K562 (cell line): ENCODE data around the gene PSMB2. TPM values are rescaled to one million over a fixed set of nuclear protein-coding genes. Genes with fewer than 3 reads are reported as not detected.

Experiments
- ATAC-seq: fragments of 200-7000 bp; cut with Tn5 transposase; 3 replicates; pipeline ENCODE4 v1.9.1; 2020; ENCODE audit warnings: moderate library complexity
- BruUV-seq: library from RNA; stranded (reverse); fragments of 400-500 nt; replicated peaks from 2 replicates; lab custom pipeline; 2021; lab: Mats Ljungman, UMichigan
- CTCF ChIA-PET: fragments of 300-600 bp; formaldehyde crosslinking; extraction: SDS; loops from one replicate; lab custom pipeline; 2021; ENCODE audit warnings: low intra/inter-chr PET ratio; lab: Yijun Ruan, JAX
- POLR2A ChIA-PET: fragments of 300-600, 350-650 bp; sonication (Branson Sonifier 250); formaldehyde crosslinking; extraction: SDS; loops from one replicate; lab custom pipeline; 2021; ENCODE audit warnings: antibody characterized with exemption, inconsistent platforms; lab: Yijun Ruan, JAX
- DNase-seq, 4 experiments: peaks; one replicate each; pipeline versions ENCODE4 v3.0.0 to v3.0.0-alpha.2; 2011 to 2018; ENCODE audit warnings: low spot score in 3 of 4, mixed read lengths in 3 of 4; ENCODE audit errors: extremely low read depth in 1 of 4
- FAIRE-seq: peaks from 2 replicates; lab custom pipeline; 2011; peaks lifted over from hg19 to GRCh38; lab: Jason Lieb, UNC
- H2AFZ ChIP-seq: 2 replicates; pipeline ENCODE4 v1.6.0; 2011; ENCODE audit warnings: low read depth, low read length, control low read depth, inconsistent platforms
- H3K27ac ChIP-seq: fragments of 200-600 bp; 3 replicates; pipeline ENCODE4 v1.8.0; 2011; ENCODE audit warnings: low read depth, mild to moderate bottlenecking, control low read depth, inconsistent platforms, low read length, moderate library complexity, mixed read lengths; ENCODE audit errors: extremely low read depth
- H3K27me3 ChIP-seq, 2 experiments: fragments of 300-600 bp in 1 of 2; 2 replicates in 1 of 2; 3 replicates in 1 of 2; pipeline versions ENCODE4 v1.6.0 to v1.8.0; 2011; ENCODE audit warnings: inconsistent platforms in 2 of 2, low read length in 2 of 2, mild to moderate bottlenecking in 1 of 2, mixed read lengths in 1 of 2, moderate library complexity in 1 of 2; ENCODE audit not compliant: control insufficient read depth in 2 of 2, insufficient read depth in 2 of 2
- H3K36me3 ChIP-seq: fragments of 300-600 bp; 3 replicates; pipeline ENCODE4 v1.8.0; 2011; ENCODE audit warnings: mild to moderate bottlenecking, low read length, inconsistent platforms; ENCODE audit not compliant: control insufficient read depth, insufficient read depth
- H3K4me1 ChIP-seq, 2 experiments: fragments of 200-600 bp in 1 of 2; replicated peaks in 1 of 2; 2 replicates in 1 of 2; 3 replicates in 1 of 2; pipeline versions ENCODE4 v1.5.1 to v1.8.0; 2011; ENCODE audit warnings: inconsistent platforms in 2 of 2, low read length in 2 of 2, mild to moderate bottlenecking in 1 of 2, mixed read lengths in 1 of 2, moderate library complexity in 1 of 2; ENCODE audit not compliant: control insufficient read depth in 2 of 2, insufficient read depth in 2 of 2
- H3K4me2 ChIP-seq: 2 replicates; pipeline ENCODE4 v1.6.1; 2011; ENCODE audit warnings: low read length, control low read depth, inconsistent platforms, mixed read lengths; ENCODE audit not compliant: insufficient read depth
- H3K4me3 ChIP-seq: fragments of 200-600 bp; sonication (generic), shearing (Covaris generic); 2 replicates; pipeline ENCODE4 v1.5.1; 2016; ENCODE audit warnings: control low read depth, inconsistent platforms
- H3K79me2 ChIP-seq: fragments of 200-600 bp; 3 replicates; pipeline ENCODE4 v1.8.0; 2011; ENCODE audit warnings: low read length, inconsistent platforms; ENCODE audit not compliant: control insufficient read depth, insufficient read depth
- H3K9ac ChIP-seq, 2 experiments: 2 replicates each; pipeline versions ENCODE4 v1.6.0 to v1.6.1; 2011; ENCODE audit warnings: low read depth in 2 of 2, low read length in 2 of 2, control low read depth in 1 of 2, inconsistent platforms in 1 of 2, mild to moderate bottlenecking in 1 of 2, mixed read lengths in 1 of 2; ENCODE audit not compliant: insufficient read depth in 1 of 2
- H3K9me1 ChIP-seq: one replicate; pipeline ENCODE4 v1.6.0; 2011; ENCODE audit warnings: inconsistent platforms, mild to moderate bottlenecking, low read length, moderate library complexity; ENCODE audit not compliant: control insufficient read depth, insufficient read depth
- H3K9me3 ChIP-seq: replicated peaks from 2 replicates; pipeline ENCODE4 v1.5.1; 2011; ENCODE audit warnings: low read depth, low read length, inconsistent platforms; ENCODE audit not compliant: control insufficient read depth, insufficient read depth
- H4K20me1 ChIP-seq: replicated peaks from 2 replicates; pipeline ENCODE4 v1.6.1; 2011; ENCODE audit warnings: low read length, inconsistent platforms, mixed read lengths; ENCODE audit not compliant: control insufficient read depth, insufficient read depth
- BCOR ChIP-seq: fragments of 450-650 bp; IDR thresholded peaks from 2 replicates; pipeline ENCODE4 v1.6.1; 2016
- EWSR1 ChIP-seq: fragments of 450-650 bp; IDR thresholded peaks from 2 replicates; pipeline ENCODE4 v1.6.1; 2018; ENCODE audit warnings: borderline replicate concordance, mild to moderate bottlenecking, low read depth, moderate library complexity; ENCODE audit not compliant: partially characterized antibody
- GABPA ChIP-seq: fragments of 200-800 bp; sonication (Bioruptor generic); conservative IDR thresholded peaks from 2 replicates; pipeline ENCODE4 v1.6.1; 2016; ENCODE audit warnings: low read depth, missing genetic modification characterization, missing compliant biosample characterization
- KDM1A ChIP-seq, 2 experiments: fragments of 450-650 bp; IDR thresholded peaks; 2 replicates each; pipeline ENCODE4 v1.6.1; 2016; ENCODE audit warnings: mild to moderate bottlenecking in 2 of 2
- MAFG ChIP-seq: fragments of 450-650 bp; conservative IDR thresholded peaks from 2 replicates; pipeline ENCODE4 v1.6.1; 2016; ENCODE audit warnings: missing genetic modification characterization, missing compliant biosample characterization
- MCM2 ChIP-seq: fragments of 450-650 bp; IDR thresholded peaks from 2 replicates; pipeline ENCODE4 v1.6.1; 2017; ENCODE audit warnings: low read depth, mild to moderate bottlenecking
- RAD51 ChIP-seq: fragments of 450-650 bp; IDR thresholded peaks from 2 replicates; pipeline ENCODE4 v1.7.1; 2016; ENCODE audit warnings: low read depth, mild to moderate bottlenecking, borderline replicate concordance
- SIN3A ChIP-seq, 2 experiments: fragments of 150-350 bp in 1 of 2; IDR thresholded peaks; 2 replicates each; pipeline ENCODE4 v1.6.1; 2011 to 2016; ENCODE audit warnings: borderline replicate concordance in 2 of 2, low read depth in 2 of 2, low read length in 2 of 2, mild to moderate bottlenecking in 2 of 2, moderate library complexity in 2 of 2; ENCODE audit not compliant: control insufficient read depth in 1 of 2
- SMC3 ChIP-seq: conservative IDR thresholded peaks from 2 replicates; pipeline ENCODE4 v1.6.1; 2011; ENCODE audit warnings: low read depth, low read length, improper control_type of control experiment; ENCODE audit not compliant: insufficient read depth
- U2AF2 ChIP-seq: fragments of 200-400 bp; formaldehyde crosslinking; optimal IDR thresholded peaks from 2 replicates; pipeline ENCODE3; 2017; ENCODE audit warnings: low read depth, mild to moderate bottlenecking, low read length
- ZKSCAN1 ChIP-seq: fragments of 150-350 bp; IDR thresholded peaks from 2 replicates; pipeline ENCODE4 v1.6.1; 2016; ENCODE audit warnings: low read depth, low read length
- ZNF175 ChIP-seq: fragments of 200-800 bp; sonication (Bioruptor generic); IDR thresholded peaks from 2 replicates; pipeline ENCODE4 v1.6.1; 2016; ENCODE audit warnings: low read depth, mild to moderate bottlenecking, missing genetic modification characterization, missing compliant biosample characterization
- WGBS: fragments of 100-300 bp; shearing (Covaris generic); methylation state at CpG from one replicate; pipeline ENCODE4 v1.1.6; 2016; ENCODE audit warnings: low coverage, mixed read lengths; ENCODE audit not compliant: insufficient coverage; ENCODE audit errors: missing lambda C conversion rate; 5-methylcytosine and 5-hydroxymethylcytosine counted together
- in situ Hi-C: fragments of 300-500 bp; cut with MboI; formaldehyde crosslinking; loops from 4 replicates; pipeline ENCODE4 v1.15.0; 2018; ENCODE audit warnings: inconsistent platforms, mixed read lengths
- intact Hi-C: fragments of 100-400 bp; cut with micrococcal nuclease; formaldehyde crosslinking; loops from 2 replicates; pipeline ENCODE4 v1.14.2; 2022
- polyA plus RNA-seq, 8 experiments: library from polyadenylated mRNA; depleted of rRNA in 4 of 8; stranded (reverse) in 5 of 8; unstranded in 3 of 8; fragments of >200 nt; fragmentation: Nextera tagmentation in 2 of 8; fragmentation: Illumina TruSeq in 1 of 8; extraction: Ambion mirVana in 2 of 8; extraction: Trizol in 1 of 8; gene quantifications; 2 replicates each; pipeline versions ENCODE4 v1.2.1 to v1.2.3, GENCODE V29; 2011 to 2014; ENCODE audit warnings: inconsistent platforms in 1 of 8, missing spikeins in 1 of 8
- total RNA-seq, 7 experiments: library from RNA; depleted of rRNA in 6 of 7; stranded (reverse); fragments of >200 nt in 6 of 7; fragmentation: Illumina TruSeq in 2 of 7; extraction: Trizol in 2 of 7; gene quantifications; 2 replicates each; pipeline versions ENCODE4 v1.2.1 to v1.2.3, GENCODE V29; 2011 to 2021; ENCODE audit warnings: low replicate concordance in 1 of 7
- TF ChIP-seq, protein P1 (sequence below): sonication (generic); formaldehyde crosslinking; IDR thresholded peaks from 2 replicates; pipeline ENCODE4 v1.9.0; 2022; ENCODE audit warnings: mild to moderate bottlenecking, missing genetic modification reagents
- TF ChIP-seq, protein P2 (sequence below), 2 experiments: IDR thresholded peaks in 1 of 2; conservative IDR thresholded peaks in 1 of 2; 2 replicates each; pipeline ENCODE4 v1.6.1; 2016; ENCODE audit warnings: low read depth in 2 of 2, mild to moderate bottlenecking in 1 of 2, missing compliant biosample characterization in 1 of 2, missing genetic modification characterization in 1 of 2, moderate library complexity in 1 of 2
- TF ChIP-seq, protein P3 (sequence below): fragments of 450-650 bp; formaldehyde crosslinking; IDR thresholded peaks from 2 replicates; pipeline ENCODE4 v1.4.0; 2022; ENCODE audit warnings: mild to moderate bottlenecking, moderate library complexity

PSMB2 gene
- total and polyA plus RNA-seq, 9 of the 15 experiments (the other 6 are each of a cell fraction or from before 2014, with no cell fraction given), result 71.7 to 543 (median 165) TPM

DNA sequence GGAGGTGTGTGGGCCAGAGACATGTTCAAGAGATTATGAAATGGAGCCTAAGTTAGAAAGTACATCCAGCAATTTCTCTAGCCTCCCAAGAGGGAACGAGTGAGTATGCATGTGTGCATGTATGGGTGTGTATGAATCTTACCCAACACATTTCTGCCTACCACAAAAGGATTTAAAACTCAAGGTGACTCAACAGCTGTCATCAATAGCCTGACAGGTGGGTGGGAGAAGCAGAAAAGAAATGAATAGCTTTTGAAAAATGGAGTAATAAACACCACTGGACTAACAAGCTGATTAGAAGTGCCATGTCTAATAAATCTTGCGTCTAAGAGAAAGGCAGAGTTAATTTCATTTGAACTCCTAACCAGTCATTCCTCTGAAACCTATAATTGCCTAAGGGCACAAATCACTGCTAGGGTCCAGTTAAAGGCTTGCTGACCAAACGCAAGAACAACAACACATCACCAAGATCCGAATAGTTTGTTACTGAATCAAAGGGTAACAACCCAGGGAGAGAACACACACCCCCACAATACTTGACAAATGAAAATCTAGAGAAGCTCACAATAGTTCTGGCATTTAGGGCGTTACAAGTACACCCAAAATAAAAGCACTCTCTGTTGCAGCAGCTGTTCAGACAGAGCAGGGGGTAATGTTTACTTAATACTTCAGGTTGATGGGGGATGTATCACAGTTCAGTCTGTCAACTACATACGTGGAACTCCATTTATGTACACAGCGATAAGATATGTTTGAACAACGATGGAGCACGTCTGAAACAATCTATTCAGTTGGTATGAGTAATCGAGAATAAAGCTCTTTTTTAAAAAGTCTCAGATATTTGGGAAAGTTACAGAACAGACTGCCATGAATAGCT lies 85.5 kb downstream of the PSMB2 start:
- CTCF ChIA-PET, result no interaction called here
- peaks cover 44% of the 10 kb centered on the region for H3K79me2 ChIP-seq
- POLR2A ChIA-PET, result interaction anchor here (0.5 to 1.5 kb wide), 5 partner anchors 49 to 365 kb away, joined by 3 to 4 read pairs (median 3); no protein-coding TSS in a partner anchor
- no peaks in the 10 kb centered on the region for H3K9me1 ChIP-seq
- ATAC-seq, result no peak
- FAIRE-seq, result peak; percentile 76
- H3K9me3 ChIP-seq, result no peaks in the 10 kb centered on the region
- 15% methylated on average over 10 of the region's 10 CpGs for WGBS
- in situ Hi-C loops (no loop called here), intact Hi-C loops (loop anchor here (5.0 kb wide), 2 partner anchors 364 to 699 kb away; partner anchors contain the start of genes SFPQ and SMIM12)
- no TSS peak for BruUV-seq
- TF ChIP-seq MAFG (tag), result no peak
- TF ChIP-seq EWSR1, result no peak
- no peak for TF ChIP-seq MCM2
- TF ChIP-seq SIN3A (IDR thresholded peaks at IDR 0.05; ENCODE audit: borderline replicate concordance in 2 of 2, control insufficient read depth in 1 of 2, low read depth in 2 of 2, low read length in 2 of 2), result no peak
- TF ChIP-seq BCOR, result no peak
- no peak for TF ChIP-seq U2AF2
- TF ChIP-seq SMC3, result no peak
- peak in 1 of 2 experiments; percentile 23; a peak in 1 of 4 replicates for TF ChIP-seq KDM1A (IDR thresholded peaks at IDR 0.05)
- TF ChIP-seq, protein P1, sequence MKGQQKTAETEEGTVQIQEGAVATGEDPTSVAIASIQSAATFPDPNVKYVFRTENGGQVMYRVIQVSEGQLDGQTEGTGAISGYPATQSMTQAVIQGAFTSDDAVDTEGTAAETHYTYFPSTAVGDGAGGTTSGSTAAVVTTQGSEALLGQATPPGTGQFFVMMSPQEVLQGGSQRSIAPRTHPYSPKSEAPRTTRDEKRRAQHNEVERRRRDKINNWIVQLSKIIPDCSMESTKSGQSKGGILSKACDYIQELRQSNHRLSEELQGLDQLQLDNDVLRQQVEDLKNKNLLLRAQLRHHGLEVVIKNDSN, result no peak
- TF ChIP-seq, protein P2, sequence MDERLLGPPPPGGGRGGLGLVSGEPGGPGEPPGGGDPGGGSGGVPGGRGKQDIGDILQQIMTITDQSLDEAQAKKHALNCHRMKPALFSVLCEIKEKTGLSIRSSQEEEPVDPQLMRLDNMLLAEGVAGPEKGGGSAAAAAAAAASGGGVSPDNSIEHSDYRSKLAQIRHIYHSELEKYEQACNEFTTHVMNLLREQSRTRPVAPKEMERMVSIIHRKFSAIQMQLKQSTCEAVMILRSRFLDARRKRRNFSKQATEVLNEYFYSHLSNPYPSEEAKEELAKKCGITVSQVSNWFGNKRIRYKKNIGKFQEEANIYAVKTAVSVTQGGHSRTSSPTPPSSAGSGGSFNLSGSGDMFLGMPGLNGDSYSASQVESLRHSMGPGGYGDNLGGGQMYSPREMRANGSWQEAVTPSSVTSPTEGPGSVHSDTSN (CRISPR knock-in tag; IDR thresholded peaks at IDR 0.05; ENCODE audit: low read depth), result no peak
- TF ChIP-seq, protein P2 (tag; conservative IDR thresholded peaks at IDR 0.05; ENCODE audit: low read depth), result 0 out of 2 replicates have a peak, but pooled peaks have one; percentile 8
- TF ChIP-seq, protein P3, sequence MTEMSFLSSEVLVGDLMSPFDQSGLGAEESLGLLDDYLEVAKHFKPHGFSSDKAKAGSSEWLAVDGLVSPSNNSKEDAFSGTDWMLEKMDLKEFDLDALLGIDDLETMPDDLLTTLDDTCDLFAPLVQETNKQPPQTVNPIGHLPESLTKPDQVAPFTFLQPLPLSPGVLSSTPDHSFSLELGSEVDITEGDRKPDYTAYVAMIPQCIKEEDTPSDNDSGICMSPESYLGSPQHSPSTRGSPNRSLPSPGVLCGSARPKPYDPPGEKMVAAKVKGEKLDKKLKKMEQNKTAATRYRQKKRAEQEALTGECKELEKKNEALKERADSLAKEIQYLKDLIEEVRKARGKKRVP, result no peak
- no peak for TF ChIP-seq ZNF175
- TF ChIP-seq GABPA (tag), result no peak
- no peak for TF ChIP-seq RAD51
- no peak for TF ChIP-seq ZKSCAN1
- no peak overlapping the region for H2AFZ ChIP-seq
- no peak for DNase-seq
- peak overlapping the region; percentile 91 for H3K4me3 ChIP-seq
- H3K9ac ChIP-seq, result peak overlapping the region in 1 of 2 experiments; percentile 97; a peak in 3 of 4 replicates
- H4K20me1 ChIP-seq, result 0 out of 2 replicates have a peak, but pooled peaks cover 4% of the 10 kb centered on the region
- H3K27ac ChIP-seq, result peak overlapping the region; percentile 98; the same call in 2 of the 3 replicates
- peaks cover 41% of the 10 kb centered on the region; the same call in 2 of the 3 replicates for H3K36me3 ChIP-seq
- H3K4me1 ChIP-seq, result peaks cover 19 to 34% of the 10 kb centered on the region in 2 experiments
- no peaks in the 10 kb centered on the region for H3K27me3 ChIP-seq
- H3K4me2 ChIP-seq, result peak overlapping the region; percentile 90
